CD4-positive, alpha-beta T cell (primary cell): ENCODE results near the gene KRT83. TPM values are rescaled to one million over a fixed set of nuclear protein-coding genes. Genes with fewer than 3 reads are reported as not detected.

ENCODE experiments used
- ATAC-seq: fragments of 200-7000 bp; cut with Tn5 transposase; one replicate; pipeline ENCODE4 v1.10.0; 2022; ENCODE audit warnings: mild to moderate bottlenecking; ENCODE audit not compliant: poor library complexity
- CTCF ChIA-PET: fragments of 350-600 bp; sonication (Branson Sonifier 250); formaldehyde crosslinking; loops from one replicate; lab custom pipeline; 2021; ENCODE audit warnings: antibody characterized with exemption, inconsistent platforms; lab: Charles Lee
- POLR2A ChIA-PET: fragments of 350-600 bp; sonication (Branson Sonifier 250); formaldehyde crosslinking; loops from one replicate; lab custom pipeline; 2021; ENCODE audit warnings: antibody characterized with exemption, inconsistent platforms; lab: Charles Lee
- DNase-seq, 14 experiments: peaks; one replicate each; pipeline ENCODE4 v3.0.0-alpha.2; 2013 to 2020; ENCODE audit warnings: mixed read lengths in 2 of 14
- H3K27ac ChIP-seq, 2 donors: one replicate each; pipeline versions ENCODE4 v1.5.1 to v1.7.0; 2013; ENCODE audit warnings: low read length in 2 of 2, low read depth in 1 of 2, mild to moderate bottlenecking in 1 of 2
- H3K27me3 ChIP-seq, 2 experiments: 1 replicate in 1 of 2; 2 replicates in 1 of 2; pipeline versions ENCODE4 v1.6.1 to v1.7.0; 2013; ENCODE audit warnings: low read length in 2 of 2, control low read depth in 1 of 2, mild to moderate bottlenecking in 1 of 2, moderate library complexity in 1 of 2; ENCODE audit not compliant: insufficient read depth in 2 of 2, control insufficient read depth in 1 of 2
- H3K36me3 ChIP-seq: one replicate; pipeline ENCODE4 v1.6.1; 2013; ENCODE audit warnings: low read length, control low read depth; ENCODE audit not compliant: insufficient read depth
- H3K4me1 ChIP-seq: one replicate; pipeline ENCODE4 v1.6.1; 2013; ENCODE audit warnings: low read length, control low read depth; ENCODE audit not compliant: insufficient read depth
- H3K4me3 ChIP-seq: one replicate; pipeline ENCODE4 v1.5.1; 2013; ENCODE audit warnings: mild to moderate bottlenecking, low read length, moderate library complexity
- H3K9me3 ChIP-seq, 2 experiments: 1 replicate in 1 of 2; 2 replicates in 1 of 2; pipeline versions ENCODE4 v1.6.1 to v1.7.0; 2013; ENCODE audit warnings: low read length in 2 of 2, mild to moderate bottlenecking in 2 of 2, control low read depth in 1 of 2, moderate library complexity in 1 of 2; ENCODE audit not compliant: control insufficient read depth in 1 of 2, insufficient read depth in 1 of 2
- H3K27ac Mint-ChIP-seq: one replicate; pipeline ENCODE4 v1.8.0; 2020; ENCODE audit warnings: mixed read lengths
- H3K27me3 Mint-ChIP-seq: one replicate; pipeline ENCODE4 v1.8.0; 2021; ENCODE audit warnings: mixed read lengths
- H3K36me3 Mint-ChIP-seq: one replicate; pipeline ENCODE4 v1.8.0; 2021; ENCODE audit warnings: low read depth, mixed read lengths
- H3K4me1 Mint-ChIP-seq: one replicate; pipeline ENCODE4 v1.8.0; 2021; ENCODE audit warnings: low read depth, mixed read lengths
- H3K4me3 Mint-ChIP-seq: one replicate; pipeline ENCODE4 v1.8.0; 2020; ENCODE audit warnings: mild to moderate bottlenecking, mixed read lengths
- H3K9me3 Mint-ChIP-seq: one replicate; pipeline ENCODE4 v1.8.0; 2020; ENCODE audit warnings: mixed read lengths
- intact Hi-C, 2 experiments: fragments of 100-400 bp; cut with DNase I in 1 of 2; cut with micrococcal nuclease in 1 of 2; formaldehyde crosslinking; loops; one replicate each; pipeline versions ENCODE4 v1.15.1 to v1.9.0; 2023 to 2025; cut with DNase I, micrococcal nuclease
- total RNA-seq, 174 experiments: library from RNA in 2 of 174; stranded (reverse) in 2 of 174; gene quantifications; one replicate each; pipeline ENCODE4 v1.2.3 and lab custom pipeline; 2021 to 2026
- TF ChIP-seq, protein P1 (sequence below): fragments of 200-600 bp; IDR thresholded peaks from one replicate; pipeline ENCODE4 v1.8.0; 2022; ENCODE audit warnings: antibody characterized with exemption, mild to moderate bottlenecking

KRT83 gene
- total RNA-seq, 2 experiments from 2014 or later = not detected

DNA sequence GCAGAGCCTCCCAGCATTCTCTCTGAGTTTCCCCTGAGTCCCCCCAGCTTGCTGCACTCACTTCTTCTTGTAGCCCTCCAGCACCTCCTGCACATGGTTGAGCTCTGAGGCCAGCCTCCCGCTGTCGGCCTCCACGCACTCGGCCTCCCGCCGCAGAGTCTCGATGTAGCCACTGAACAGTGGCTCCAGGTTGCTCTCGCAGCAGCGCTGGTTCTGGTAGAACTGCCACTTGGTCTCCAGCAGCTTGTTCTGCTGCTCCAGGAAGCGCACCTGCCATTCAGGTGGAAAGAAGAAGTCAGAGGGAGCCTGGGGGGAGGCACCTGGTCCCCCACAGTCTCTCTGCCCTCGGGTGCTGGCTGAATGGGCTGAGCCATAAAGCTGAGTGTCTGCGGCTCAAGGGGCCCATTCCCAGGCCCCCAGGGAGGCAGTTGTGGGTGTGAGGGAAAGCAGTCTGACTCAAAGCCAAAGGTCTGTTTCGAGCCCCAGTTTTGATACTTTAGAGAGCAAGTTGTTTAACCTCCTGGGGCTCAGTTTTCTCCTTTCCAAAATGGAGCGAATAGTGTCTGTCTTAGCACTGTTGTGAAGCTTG is 43.8 kb upstream of the KRT83 start:
- H3K4me3 ChIP-seq = no peak overlapping the region
- CTCF ChIA-PET = no interaction called here
- DNase-seq = no peak
- ATAC-seq = no peak
- no peaks in the 10 kb centered on the region for H3K4me1 ChIP-seq
- intact Hi-C loops = no loop called here
- H3K4me1 Mint-ChIP-seq = no peaks in the 10 kb centered on the region
- H3K27me3 Mint-ChIP-seq = peaks cover 13% of the 10 kb centered on the region
- POLR2A ChIA-PET = interaction anchor here (0.6 kb wide), 1 partner anchor 834 kb away, joined by 3 read pairs; no protein-coding TSS in a partner anchor
- H3K27ac Mint-ChIP-seq = no peak overlapping the region
- no peak overlapping the region for H3K27ac ChIP-seq
- no peaks in the 10 kb centered on the region for H3K36me3 Mint-ChIP-seq
- TF ChIP-seq, protein P1, sequence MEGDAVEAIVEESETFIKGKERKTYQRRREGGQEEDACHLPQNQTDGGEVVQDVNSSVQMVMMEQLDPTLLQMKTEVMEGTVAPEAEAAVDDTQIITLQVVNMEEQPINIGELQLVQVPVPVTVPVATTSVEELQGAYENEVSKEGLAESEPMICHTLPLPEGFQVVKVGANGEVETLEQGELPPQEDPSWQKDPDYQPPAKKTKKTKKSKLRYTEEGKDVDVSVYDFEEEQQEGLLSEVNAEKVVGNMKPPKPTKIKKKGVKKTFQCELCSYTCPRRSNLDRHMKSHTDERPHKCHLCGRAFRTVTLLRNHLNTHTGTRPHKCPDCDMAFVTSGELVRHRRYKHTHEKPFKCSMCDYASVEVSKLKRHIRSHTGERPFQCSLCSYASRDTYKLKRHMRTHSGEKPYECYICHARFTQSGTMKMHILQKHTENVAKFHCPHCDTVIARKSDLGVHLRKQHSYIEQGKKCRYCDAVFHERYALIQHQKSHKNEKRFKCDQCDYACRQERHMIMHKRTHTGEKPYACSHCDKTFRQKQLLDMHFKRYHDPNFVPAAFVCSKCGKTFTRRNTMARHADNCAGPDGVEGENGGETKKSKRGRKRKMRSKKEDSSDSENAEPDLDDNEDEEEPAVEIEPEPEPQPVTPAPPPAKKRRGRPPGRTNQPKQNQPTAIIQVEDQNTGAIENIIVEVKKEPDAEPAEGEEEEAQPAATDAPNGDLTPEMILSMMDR = no peak
- H3K36me3 ChIP-seq = no peaks in the 10 kb centered on the region
- no peaks in the 10 kb centered on the region for H3K9me3 ChIP-seq
- peaks cover 0 to 4% of the 10 kb centered on the region in 2 experiments for H3K27me3 ChIP-seq
- H3K9me3 Mint-ChIP-seq = no peaks in the 10 kb centered on the region
- H3K4me3 Mint-ChIP-seq = no peak overlapping the region

DNA sequence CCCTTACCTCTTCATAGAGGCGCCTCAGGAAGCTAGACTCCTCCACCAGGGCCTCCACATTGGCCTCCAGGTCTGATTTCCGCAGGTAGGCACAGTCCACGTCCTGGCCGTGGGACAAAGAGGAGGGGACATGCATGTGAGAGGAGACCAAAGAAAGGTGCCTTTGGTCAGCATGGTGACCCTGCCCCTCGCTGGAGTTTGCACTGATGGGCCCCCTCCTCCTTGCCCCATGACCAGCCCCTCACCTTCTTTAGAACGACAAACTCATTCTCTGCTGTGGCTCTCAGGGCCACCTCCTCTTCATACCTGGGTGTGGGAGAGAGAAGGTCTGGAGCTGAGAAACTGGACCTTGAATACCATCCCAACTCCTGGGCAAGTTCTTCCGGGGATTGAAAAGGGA is 42.9 kb upstream of the KRT83 start:
- Histone ChIP-seq H3K27ac (no peak overlapping the region), H3K4me1 (peaks cover 7% of the 10 kb centered on the region), H3K27me3 (peaks cover 0 to 4% of the 10 kb centered on the region in 2 experiments), H3K9me3 (no peaks in the 10 kb centered on the region), H3K4me3 (no peak overlapping the region), H3K36me3 (no peaks in the 10 kb centered on the region)
- Mint-ChIP-seq H3K27me3 (peaks cover 10% of the 10 kb centered on the region), H3K9me3 (no peaks in the 10 kb centered on the region), H3K27ac (no peak overlapping the region), H3K36me3 (no peaks in the 10 kb centered on the region), H3K4me3 (no peak overlapping the region), H3K4me1 (peaks cover 8% of the 10 kb centered on the region)
- no peak for DNase-seq
- TF ChIP-seq, protein P1 = no peak
- no peak for ATAC-seq
- ChIA-PET POLR2A (no interaction called here), CTCF (no interaction called here)
- intact Hi-C loops = no loop called here

DNA sequence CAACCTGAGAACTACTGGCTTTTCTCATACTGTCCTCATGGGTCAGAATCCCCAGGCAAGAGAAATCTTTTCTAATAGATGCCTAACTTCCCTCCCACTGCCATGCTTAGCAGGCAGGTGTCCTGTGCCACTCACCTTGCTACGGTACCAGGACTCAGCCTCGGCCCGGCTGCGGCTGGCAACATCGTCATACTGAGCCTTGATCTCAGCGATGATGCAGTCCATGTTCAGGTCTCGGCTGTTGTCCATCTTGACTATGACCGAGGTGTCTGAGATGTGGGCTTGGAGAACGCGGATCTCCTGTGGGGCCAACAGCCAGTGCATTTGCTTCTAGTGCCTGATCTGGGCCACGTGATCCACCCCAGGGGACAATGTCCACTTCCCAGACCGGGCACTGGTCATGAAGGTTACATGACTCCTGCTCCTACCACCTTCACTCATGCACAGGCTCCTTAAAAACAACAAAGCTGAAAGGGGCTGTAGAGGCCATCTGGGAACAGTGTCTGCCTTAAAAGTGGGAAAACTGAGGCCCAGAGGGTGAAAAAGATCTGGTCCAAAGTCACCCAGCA is 42.0 kb upstream of the KRT83 start:
- H3K4me1 Mint-ChIP-seq = peaks cover 17% of the 10 kb centered on the region
- no peak overlapping the region for H3K4me3 Mint-ChIP-seq
- peaks cover 0 to 2% of the 10 kb centered on the region in 2 experiments for H3K27me3 ChIP-seq
- H3K36me3 ChIP-seq = no peaks in the 10 kb centered on the region
- intact Hi-C loops = no loop called here
- no peaks in the 10 kb centered on the region for H3K9me3 ChIP-seq
- peaks cover 15% of the 10 kb centered on the region for H3K4me1 ChIP-seq
- H3K36me3 Mint-ChIP-seq = no peaks in the 10 kb centered on the region
- ATAC-seq = no peak
- H3K4me3 ChIP-seq = no peak overlapping the region
- H3K9me3 Mint-ChIP-seq = no peaks in the 10 kb centered on the region
- ChIA-PET POLR2A (no interaction called here), CTCF (no interaction called here)
- peaks cover 1% of the 10 kb centered on the region for H3K27me3 Mint-ChIP-seq
- no peak overlapping the region for H3K27ac ChIP-seq
- TF ChIP-seq, protein P1 = no peak
- no peak overlapping the region for H3K27ac Mint-ChIP-seq
- DNase-seq = no peak
